ENCODE measurements around the gene CTPS2. TPM values are rescaled to one million over a fixed set of nuclear protein-coding genes. Genes with fewer than 3 reads are reported as not detected.

CTPS2 gene
- polyA plus RNA-seq, 3 donors, result 1.4 to 3.4 (median 2.8) TPM

DNA sequence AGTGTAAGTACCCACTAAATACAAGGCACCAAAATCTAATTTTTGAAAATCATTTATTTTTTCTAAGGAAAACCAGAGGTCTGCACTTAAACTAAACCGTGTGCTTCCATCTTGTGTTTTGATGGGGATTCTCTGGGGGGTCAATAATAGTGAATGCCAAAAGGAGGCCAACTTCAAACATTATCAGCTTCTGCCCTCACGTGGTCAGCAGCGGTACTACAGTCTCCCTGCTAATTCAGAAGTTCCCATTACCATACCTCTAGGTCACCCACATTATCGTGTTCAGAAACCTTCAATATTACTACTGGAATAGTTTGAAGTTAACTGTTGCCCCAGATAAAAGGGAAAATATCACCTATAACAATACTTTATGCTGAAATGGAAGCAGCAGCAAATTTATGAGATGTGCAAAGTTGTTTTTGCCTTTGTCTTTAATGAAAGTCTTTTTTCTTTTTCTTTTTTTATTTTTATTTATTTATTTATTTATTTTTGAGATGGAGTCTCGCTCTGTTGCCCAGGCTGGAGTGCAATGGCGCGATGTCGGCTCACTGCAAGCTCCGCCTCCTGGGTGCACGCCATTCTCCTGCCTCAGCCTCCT is 17.3 kb downstream of the CTPS2 start:
- no peak overlapping the region for H3K4me2 ChIP-seq (replicated peaks; ENCODE audit: extremely low read depth, low read length, poor library complexity, severe bottlenecking)

DNA sequence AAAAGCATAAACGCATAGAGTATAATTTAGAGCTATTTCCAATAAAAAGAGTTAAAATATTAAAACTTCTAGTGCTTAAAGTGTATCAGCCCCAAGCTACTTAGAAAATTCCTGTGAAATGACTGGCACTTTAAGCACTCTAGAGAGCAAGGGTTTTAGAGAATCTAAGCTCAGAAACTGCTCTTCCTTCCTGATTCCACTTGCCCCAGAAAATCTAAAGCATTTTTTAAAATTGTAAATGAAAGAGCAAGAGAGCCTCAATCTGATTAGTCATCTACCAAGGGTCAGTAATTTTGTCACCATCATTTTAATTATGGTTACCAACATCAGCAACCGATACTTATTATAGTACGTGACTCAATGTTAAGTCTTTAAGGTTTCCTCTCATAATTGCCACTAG is 25.0 kb downstream of the CTPS2 start:
- H3K9me3 Mint-ChIP-seq, result no peaks in the 10 kb centered on the region
- H3K4me2 ChIP-seq (replicated peaks; ENCODE audit: extremely low read depth, low read length, poor library complexity, severe bottlenecking), result no peak overlapping the region
- no CpG with 5 or more reads among the region's 3 CpGs for WGBS (ENCODE audit: insufficient coverage)
- H2AFZ ChIP-seq (ENCODE audit: insufficient read depth, low read depth, low read length, poor library complexity, severe bottlenecking), result no peak overlapping the region
- no peak overlapping the region for H3K27ac Mint-ChIP-seq
- H3K9me3 ChIP-seq (replicated peaks in 1 of 2; ENCODE audit: control insufficient read depth in 1 of 2, insufficient read depth in 1 of 2, low read length in 2 of 2), result no peaks in the 10 kb centered on the region
- DNase-seq, result no peak
- H4K20me1 ChIP-seq (ENCODE audit: insufficient read depth, low read length), result no peaks in the 10 kb centered on the region
- H3K79me2 ChIP-seq (ENCODE audit: insufficient read depth, low read length), result no peaks in the 10 kb centered on the region
- H3K27ac ChIP-seq (ENCODE audit: low read depth in 1 of 2, low read length in 2 of 2), result no peak overlapping the region
- H3K9ac ChIP-seq (ENCODE audit: insufficient read depth, low read length, poor library complexity, severe bottlenecking), result no peak overlapping the region
- H3K27me3 Mint-ChIP-seq (ENCODE audit: low read depth in 3 of 3), result peaks cover 0 to 20% (median 0%) of the 10 kb centered on the region in 3 donors
- H3K4me3 ChIP-seq (replicated peaks in 1 of 3; ENCODE audit: low read depth in 2 of 3, low read length in 3 of 3), result no peak overlapping the region
- no peaks in the 10 kb centered on the region for H3K27me3 ChIP-seq (ENCODE audit: control insufficient read depth in 2 of 2, insufficient read depth in 2 of 2, low read length in 2 of 2)
- H3K36me3 ChIP-seq (replicated peaks in 1 of 2; ENCODE audit: control insufficient read depth in 1 of 2, insufficient read depth in 2 of 2, low read length in 2 of 2), result peaks cover 20 to 29% of the 10 kb centered on the region in 2 donors
- H3K36me3 Mint-ChIP-seq, result peaks cover 21 to 48% of the 10 kb centered on the region in 2 donors
- TF ChIP-seq, protein P1, sequence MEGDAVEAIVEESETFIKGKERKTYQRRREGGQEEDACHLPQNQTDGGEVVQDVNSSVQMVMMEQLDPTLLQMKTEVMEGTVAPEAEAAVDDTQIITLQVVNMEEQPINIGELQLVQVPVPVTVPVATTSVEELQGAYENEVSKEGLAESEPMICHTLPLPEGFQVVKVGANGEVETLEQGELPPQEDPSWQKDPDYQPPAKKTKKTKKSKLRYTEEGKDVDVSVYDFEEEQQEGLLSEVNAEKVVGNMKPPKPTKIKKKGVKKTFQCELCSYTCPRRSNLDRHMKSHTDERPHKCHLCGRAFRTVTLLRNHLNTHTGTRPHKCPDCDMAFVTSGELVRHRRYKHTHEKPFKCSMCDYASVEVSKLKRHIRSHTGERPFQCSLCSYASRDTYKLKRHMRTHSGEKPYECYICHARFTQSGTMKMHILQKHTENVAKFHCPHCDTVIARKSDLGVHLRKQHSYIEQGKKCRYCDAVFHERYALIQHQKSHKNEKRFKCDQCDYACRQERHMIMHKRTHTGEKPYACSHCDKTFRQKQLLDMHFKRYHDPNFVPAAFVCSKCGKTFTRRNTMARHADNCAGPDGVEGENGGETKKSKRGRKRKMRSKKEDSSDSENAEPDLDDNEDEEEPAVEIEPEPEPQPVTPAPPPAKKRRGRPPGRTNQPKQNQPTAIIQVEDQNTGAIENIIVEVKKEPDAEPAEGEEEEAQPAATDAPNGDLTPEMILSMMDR (IDR thresholded peaks at IDR 0.05), result no peak
- H3K4me1 Mint-ChIP-seq, result no peaks in the 10 kb centered on the region
- no peak overlapping the region for H3K4me3 Mint-ChIP-seq
- H3K4me1 ChIP-seq (ENCODE audit: control insufficient read depth in 1 of 2, insufficient read depth in 2 of 2, low read length in 2 of 2), result no peaks in the 10 kb centered on the region
- intact Hi-C loops (cut with micrococcal nuclease), result no loop called here

More for the DNA sequence above, 17.3 kb downstream of the CTPS2 start:
- Histone ChIP-seq H3K36me3 (replicated peaks in 1 of 2; ENCODE audit: control insufficient read depth in 1 of 2, insufficient read depth in 2 of 2, low read length in 2 of 2) (peaks cover 11 to 25% of the 10 kb centered on the region in 2 donors), H3K4me3 (replicated peaks in 1 of 3; ENCODE audit: low read depth in 2 of 3, low read length in 3 of 3) (no peak overlapping the region), H3K79me2 (ENCODE audit: insufficient read depth, low read length) (no peaks in the 10 kb centered on the region), H4K20me1 (ENCODE audit: insufficient read depth, low read length) (no peaks in the 10 kb centered on the region), H3K9ac (ENCODE audit: insufficient read depth, low read length, poor library complexity, severe bottlenecking) (no peak overlapping the region), H3K4me1 (ENCODE audit: control insufficient read depth in 1 of 2, insufficient read depth in 2 of 2, low read length in 2 of 2) (no peaks in the 10 kb centered on the region), H3K27me3 (ENCODE audit: control insufficient read depth in 2 of 2, insufficient read depth in 2 of 2, low read length in 2 of 2) (peaks cover 0 to 2% of the 10 kb centered on the region in 2 donors), H3K27ac (ENCODE audit: low read depth in 1 of 2, low read length in 2 of 2) (no peak overlapping the region), H2AFZ (ENCODE audit: insufficient read depth, low read depth, low read length, poor library complexity, severe bottlenecking) (no peak overlapping the region), H3K9me3 (replicated peaks in 1 of 2; ENCODE audit: control insufficient read depth in 1 of 2, insufficient read depth in 1 of 2, low read length in 2 of 2) (no peaks in the 10 kb centered on the region)
- Mint-ChIP-seq H3K4me3 (no peak overlapping the region), H3K4me1 (no peaks in the 10 kb centered on the region), H3K36me3 (peaks cover 16 to 36% of the 10 kb centered on the region in 2 donors), H3K9me3 (no peaks in the 10 kb centered on the region), H3K27me3 (ENCODE audit: low read depth in 3 of 3) (peaks cover 0 to 17% (median 0%) of the 10 kb centered on the region in 3 donors), H3K27ac (no peak overlapping the region)
- TF ChIP-seq, protein P1 (IDR thresholded peaks at IDR 0.05), result peak; percentile 78
- no CpG with 5 or more reads among the region's 10 CpGs for WGBS (ENCODE audit: insufficient coverage)
- intact Hi-C loops (cut with micrococcal nuclease), result no loop called here
- peak; percentile 33 to 45 (median 36) for DNase-seq

Data from CD14-positive monocyte (primary cell).